ENCODE measurements around the gene CACNB2.

DNA sequence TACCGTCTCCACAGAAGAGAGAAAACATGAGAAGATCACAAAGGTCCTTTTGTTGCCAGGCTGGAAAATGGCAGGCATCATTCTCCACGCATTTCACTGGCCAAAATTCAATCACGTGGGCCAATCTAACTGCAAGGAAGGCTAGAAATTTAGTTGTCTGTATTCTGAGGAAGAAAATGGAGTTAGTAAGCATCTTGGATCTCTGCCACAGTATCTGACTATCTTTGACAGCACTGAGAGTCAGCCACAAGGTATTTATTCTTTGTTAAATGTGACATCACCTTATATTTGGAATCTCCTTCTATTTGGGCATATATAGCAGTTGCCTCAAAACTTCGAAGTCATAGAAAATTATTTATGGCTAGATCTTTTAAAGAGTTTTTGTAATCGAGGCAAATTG lies 297.3 kb downstream of the CACNB2 start:
- TF ChIP-seq, protein P1, sequence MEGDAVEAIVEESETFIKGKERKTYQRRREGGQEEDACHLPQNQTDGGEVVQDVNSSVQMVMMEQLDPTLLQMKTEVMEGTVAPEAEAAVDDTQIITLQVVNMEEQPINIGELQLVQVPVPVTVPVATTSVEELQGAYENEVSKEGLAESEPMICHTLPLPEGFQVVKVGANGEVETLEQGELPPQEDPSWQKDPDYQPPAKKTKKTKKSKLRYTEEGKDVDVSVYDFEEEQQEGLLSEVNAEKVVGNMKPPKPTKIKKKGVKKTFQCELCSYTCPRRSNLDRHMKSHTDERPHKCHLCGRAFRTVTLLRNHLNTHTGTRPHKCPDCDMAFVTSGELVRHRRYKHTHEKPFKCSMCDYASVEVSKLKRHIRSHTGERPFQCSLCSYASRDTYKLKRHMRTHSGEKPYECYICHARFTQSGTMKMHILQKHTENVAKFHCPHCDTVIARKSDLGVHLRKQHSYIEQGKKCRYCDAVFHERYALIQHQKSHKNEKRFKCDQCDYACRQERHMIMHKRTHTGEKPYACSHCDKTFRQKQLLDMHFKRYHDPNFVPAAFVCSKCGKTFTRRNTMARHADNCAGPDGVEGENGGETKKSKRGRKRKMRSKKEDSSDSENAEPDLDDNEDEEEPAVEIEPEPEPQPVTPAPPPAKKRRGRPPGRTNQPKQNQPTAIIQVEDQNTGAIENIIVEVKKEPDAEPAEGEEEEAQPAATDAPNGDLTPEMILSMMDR (IDR thresholded peaks at IDR 0.05), result no peak
- TF ChIP-seq ZNF121 (CRISPR knock-in tag; IDR thresholded peaks at IDR 0.05), result no peak
- TF ChIP-seq MAX (CRISPR knock-in tag; IDR thresholded peaks at IDR 0.05), result no peak
- no peak for TF ChIP-seq ELF4 (CRISPR knock-in tag; IDR thresholded peaks at IDR 0.05; ENCODE audit: low read depth)
- TF ChIP-seq ZNF396 (CRISPR knock-in tag; IDR thresholded peaks at IDR 0.05; ENCODE audit: borderline replicate concordance), result no peak
- TF ChIP-seq, protein P2, sequence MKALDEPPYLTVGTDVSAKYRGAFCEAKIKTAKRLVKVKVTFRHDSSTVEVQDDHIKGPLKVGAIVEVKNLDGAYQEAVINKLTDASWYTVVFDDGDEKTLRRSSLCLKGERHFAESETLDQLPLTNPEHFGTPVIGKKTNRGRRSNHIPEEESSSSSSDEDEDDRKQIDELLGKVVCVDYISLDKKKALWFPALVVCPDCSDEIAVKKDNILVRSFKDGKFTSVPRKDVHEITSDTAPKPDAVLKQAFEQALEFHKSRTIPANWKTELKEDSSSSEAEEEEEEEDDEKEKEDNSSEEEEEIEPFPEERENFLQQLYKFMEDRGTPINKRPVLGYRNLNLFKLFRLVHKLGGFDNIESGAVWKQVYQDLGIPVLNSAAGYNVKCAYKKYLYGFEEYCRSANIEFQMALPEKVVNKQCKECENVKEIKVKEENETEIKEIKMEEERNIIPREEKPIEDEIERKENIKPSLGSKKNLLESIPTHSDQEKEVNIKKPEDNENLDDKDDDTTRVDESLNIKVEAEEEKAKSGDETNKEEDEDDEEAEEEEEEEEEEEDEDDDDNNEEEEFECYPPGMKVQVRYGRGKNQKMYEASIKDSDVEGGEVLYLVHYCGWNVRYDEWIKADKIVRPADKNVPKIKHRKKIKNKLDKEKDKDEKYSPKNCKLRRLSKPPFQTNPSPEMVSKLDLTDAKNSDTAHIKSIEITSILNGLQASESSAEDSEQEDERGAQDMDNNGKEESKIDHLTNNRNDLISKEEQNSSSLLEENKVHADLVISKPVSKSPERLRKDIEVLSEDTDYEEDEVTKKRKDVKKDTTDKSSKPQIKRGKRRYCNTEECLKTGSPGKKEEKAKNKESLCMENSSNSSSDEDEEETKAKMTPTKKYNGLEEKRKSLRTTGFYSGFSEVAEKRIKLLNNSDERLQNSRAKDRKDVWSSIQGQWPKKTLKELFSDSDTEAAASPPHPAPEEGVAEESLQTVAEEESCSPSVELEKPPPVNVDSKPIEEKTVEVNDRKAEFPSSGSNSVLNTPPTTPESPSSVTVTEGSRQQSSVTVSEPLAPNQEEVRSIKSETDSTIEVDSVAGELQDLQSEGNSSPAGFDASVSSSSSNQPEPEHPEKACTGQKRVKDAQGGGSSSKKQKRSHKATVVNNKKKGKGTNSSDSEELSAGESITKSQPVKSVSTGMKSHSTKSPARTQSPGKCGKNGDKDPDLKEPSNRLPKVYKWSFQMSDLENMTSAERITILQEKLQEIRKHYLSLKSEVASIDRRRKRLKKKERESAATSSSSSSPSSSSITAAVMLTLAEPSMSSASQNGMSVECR (CRISPR knock-in tag; IDR thresholded peaks at IDR 0.05; ENCODE audit: borderline replicate concordance), result no peak
- TF ChIP-seq ZNF232 (CRISPR knock-in tag; IDR thresholded peaks at IDR 0.05), result no peak
- no peak for TF ChIP-seq NFE2L1 (CRISPR knock-in tag; IDR thresholded peaks at IDR 0.05)
- TF ChIP-seq NR2C2 (CRISPR knock-in tag; IDR thresholded peaks at IDR 0.05), result no peak
